ENCODE results near the gene JPT2.
"Not testable (repeated sequence)": the region's sequence is repeated elsewhere in the genome, so short reads cannot be mapped to it uniquely, and the experiment has no call there.

The JPT2 gene

DNA sequence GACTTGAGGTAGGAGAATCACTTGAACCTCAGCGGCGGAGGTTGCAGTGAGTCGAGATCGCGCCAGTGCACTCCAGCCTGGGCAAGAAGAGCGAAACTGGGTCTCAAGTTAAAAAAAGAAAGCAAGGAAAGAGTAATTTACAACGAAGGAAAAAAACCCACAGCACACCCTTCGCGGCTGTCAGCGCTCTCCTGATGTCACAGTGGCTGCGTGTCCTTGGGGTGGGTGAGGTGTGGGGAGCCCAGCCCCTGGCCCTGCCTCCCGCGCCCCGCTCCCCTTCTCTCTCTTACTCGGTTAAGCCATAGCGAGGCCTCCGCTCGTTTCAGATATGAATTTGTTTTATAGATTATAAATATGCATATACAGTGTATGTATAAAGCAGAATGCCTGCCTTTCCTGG is 740 bp upstream of the JPT2 start:
- DNase-seq, result no peak

DNA sequence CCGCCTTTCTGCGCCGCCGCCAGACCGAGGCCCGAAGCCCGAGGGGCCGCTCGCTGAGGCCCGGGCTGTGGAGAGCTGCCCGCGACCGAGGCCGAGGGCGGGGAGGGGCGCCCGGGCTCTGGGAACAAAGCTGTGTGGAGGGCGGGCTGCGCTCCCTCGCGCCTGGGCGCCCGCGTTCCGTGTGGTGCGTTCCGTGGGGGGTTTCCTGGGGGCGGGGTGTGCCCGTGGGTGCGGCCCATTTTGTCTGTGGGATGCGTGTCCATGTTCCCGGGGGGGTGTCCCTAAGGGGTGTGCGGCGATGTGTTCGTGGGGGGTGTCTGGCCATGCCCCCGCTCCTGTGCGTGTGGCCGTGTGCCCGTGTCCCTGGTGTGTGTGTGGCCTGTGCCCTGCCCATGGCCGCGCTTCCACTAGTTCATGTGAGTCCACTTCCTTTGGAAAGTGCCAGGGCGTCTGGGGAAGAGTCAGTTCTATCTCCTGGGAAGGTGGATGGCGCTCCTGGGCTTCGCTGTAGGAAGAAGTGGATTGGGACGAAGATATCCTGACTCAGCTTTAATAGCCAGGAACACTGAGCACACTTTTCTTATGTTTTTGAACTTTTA is 520 bp downstream of the JPT2 start:
- no peak for DNase-seq

DNA sequence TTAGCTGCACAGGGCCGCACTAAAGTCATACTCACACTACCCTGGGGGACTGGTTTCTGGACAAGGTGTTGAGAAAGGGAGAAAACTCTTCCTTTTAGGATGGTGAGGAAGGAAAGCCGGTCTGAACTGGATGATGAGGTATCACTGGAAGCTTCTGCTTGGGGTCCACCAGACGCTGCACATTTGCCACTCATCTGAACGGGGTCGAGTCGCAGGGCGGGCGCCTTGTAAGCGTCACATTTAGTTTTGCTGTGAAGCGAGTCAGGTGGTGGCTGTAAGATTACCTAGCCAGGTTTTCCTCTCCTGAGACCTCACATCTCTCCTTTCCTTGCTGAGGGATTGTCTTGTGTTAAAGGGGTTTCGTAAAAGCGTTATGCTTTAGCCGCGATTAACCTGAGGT is 2.3 kb downstream of the JPT2 start:
- DNase-seq, result no peak

DNA sequence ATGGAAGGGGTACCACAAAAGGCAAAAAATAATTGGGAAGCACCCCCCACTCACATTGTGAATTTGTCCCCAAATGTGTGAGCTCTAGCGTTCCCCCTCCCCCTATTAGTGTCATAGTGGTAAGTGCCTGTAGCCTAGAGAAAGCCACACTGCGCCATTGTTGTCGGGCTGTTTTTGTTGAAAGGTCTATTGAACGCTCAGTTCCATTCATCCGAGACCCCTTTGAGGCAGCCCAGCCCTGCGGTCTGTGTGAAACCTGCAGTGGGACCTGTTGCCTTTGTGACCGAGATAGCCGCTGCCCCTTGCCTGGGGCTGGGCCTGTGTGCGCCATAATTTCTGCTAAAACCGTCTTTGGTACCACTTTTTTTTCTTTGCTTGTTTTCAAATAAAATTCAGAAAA is 3.0 kb downstream of the JPT2 start:
- DNase-seq, result no peak

DNA sequence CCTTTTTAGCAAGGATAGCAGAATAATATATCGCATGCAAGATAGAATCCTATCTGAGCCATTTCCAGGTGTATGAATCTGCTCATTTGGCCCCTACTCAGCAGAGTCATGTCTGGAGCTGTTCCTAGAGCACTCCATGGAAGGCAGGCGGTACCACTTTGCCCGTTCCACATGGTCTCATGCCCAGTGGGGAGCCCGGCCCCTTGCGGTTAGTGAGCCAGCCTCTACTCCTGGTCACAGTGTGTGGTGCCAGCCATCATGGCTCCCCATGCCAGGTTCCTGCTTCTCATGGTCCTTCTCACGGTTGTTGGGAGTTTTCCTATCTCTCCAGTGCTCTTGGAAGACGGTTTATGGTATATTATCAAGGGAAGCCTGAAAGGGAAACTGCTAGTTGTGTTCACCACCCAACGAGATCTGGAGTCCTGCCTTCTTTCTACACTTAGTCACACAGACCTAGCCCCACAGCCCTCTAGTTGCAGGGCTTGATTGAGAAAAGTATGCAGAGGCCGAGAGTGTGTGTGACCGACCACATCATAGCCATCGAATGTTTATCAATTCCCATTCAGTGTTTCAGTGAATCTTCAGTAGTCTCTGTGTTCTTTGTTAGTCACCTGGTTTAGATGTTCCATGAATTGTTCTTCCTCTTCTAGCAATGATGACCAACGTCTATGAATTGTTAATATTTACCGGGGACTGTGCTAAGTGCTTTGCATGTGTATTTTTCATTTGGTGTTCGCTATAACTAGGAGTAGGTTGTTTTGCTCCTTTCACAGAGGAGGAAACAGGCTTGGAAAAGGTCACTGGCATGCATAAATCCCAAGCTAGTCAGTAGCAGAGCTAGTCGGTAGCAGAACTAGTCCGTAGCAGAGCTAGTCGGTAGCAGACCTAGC is 9.6 kb downstream of the JPT2 start:
- no peak for DNase-seq

DNA sequence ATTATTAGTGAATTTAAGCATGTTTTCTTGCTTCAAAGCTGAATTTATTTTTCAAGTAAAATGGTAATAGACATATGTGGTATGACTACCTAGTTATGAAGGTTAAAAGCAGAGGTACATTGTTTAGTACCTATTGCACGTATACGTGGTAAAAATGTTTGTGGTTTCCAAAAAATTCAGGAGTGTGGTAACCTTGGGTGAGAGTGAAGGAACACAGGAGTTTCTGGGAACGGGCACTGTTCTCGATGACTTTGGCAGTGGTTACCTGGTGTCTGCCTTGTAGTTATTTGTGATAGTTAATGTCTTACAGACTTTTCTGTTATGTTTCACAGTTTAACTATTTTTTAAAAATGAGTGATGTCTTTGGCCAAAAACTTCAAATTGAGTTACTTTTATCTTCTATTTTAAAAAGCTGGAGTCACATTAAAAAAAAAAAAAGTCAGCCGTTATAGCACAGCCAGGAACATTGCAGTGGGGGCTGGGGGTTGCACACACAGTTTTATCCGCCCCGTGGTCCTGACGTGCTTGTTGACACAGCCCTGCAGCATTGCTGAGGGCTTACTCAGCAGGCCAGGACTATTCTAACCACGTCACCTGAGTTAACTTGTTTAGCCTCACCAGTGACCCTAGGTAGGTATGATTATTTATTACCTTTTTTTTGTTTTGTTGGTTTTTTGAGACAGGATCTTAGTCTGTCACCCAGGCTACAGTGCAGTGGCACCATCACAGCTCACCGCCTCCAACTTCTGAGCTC is 10.9 kb downstream of the JPT2 start:
- DNase-seq, result no peak

DNA sequence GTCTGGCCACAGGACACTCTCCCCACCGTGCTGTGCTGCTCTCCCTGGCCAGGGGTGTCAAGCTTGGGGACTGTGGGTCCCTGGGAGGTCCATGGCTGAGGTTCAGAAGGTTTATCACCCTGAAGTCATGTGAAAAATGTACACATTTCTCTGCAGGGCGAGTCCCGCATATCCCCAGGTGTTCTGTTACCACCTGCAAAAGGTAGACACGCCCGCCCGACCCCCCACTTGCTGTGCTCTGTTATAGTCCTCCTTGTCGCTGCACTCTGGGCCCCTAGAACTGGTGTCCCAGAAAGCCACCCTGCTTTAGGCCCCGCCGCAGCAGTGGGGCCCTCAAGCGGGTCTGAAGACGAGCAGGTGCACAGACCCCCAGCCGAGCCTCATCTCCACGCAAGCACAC is 11.8 kb downstream of the JPT2 start:
- no peak for DNase-seq

DNA sequence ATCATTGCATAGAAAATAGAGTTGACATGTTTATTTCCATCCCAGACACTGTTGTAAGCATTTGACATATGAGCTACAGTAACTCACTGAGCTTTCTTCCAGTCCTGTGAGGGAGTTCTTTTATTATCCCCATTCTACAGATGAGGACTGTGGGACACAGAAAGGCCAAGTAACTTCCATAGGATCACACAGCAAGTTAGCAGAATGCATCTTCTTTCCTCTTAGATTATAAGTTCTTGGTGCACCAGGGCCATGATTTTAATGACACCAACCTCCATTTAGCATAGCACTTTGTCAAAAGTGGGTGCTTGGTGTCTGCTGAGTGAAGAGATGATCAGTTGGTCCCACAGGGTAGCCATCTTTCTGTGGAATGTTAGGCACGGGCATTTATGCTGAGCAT is 12.7 kb downstream of the JPT2 start:
- DNase-seq, result no peak

DNA sequence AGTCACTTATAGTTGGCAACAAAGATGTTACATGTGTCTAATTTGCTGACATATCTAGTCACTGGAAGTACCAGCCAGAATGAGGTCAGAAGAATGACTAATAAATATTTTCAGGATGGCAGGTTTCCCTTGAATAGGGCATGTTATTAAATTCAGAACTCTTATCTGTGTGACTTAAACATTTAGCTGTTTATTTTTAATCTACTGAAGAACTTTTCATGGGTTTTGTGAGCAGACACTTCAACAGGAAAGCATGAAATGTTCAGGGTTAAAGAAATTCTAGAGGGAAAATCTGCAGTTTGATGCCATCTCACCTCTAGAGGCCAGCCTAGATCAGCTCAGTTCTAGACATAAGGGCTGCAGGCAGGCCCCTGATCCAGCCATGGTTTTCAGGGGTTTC is 13.2 kb downstream of the JPT2 start:
- no peak for DNase-seq

DNA sequence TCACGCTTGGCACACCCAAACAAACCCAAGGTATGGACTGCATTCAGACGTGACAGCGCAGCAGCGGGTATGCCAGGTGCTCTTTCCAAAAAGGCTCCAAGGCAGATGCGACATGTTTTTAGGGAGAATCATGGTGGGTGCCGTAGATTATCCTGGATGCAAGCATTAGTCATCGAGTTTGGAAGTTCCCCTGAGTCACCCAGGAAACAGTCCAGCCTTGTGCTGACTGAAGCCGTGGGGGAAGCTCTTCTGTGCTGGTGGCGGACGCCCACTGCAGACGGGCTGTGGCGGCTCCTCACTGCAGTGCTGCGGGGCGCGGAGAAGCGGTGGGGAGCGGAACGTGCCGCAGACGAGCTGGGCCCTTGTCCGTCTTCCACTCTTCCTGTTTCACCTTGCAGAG is 13.9 kb downstream of the JPT2 start:
- DNase-seq, result no peak

DNA sequence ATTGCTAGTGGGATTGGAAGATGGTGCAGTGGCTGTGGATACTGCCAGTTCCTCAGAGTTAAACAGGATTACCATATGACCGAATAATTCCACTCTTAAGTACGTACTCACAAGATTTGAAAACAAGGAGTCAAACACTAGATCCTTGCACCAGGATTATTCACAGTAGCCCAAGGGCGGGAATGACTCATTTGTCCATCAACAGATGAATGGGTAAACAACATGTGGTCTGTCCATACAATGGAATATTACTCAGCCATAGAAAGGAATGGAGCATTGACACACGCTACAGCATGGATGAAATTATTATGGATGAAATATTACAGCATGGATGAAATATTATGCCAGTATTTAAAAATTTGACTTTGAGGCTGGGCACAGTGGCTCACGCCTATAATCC is 18.8 kb downstream of the JPT2 start:
- DNase-seq, result no peak

DNA sequence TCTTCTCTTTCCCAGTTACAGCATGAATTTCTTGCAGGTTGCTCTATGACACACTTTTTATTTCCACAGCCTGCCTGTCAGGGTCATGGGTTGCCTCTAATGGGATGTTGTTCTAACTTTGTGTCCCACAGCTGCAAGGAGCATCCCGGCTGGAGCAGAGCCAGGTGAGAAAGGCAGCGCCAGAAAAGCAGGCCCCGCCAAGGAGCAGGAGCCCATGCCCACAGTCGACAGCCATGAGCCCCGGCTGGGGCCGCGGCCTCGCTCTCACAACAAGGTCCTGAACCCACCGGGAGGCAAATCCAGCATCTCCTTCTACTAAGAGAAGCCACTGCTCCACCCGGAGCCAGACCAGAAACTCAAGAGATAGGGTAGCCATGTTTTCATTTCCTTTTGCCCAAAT is 20.6 kb downstream of the JPT2 start:
- DNase-seq, result no peak

DNA sequence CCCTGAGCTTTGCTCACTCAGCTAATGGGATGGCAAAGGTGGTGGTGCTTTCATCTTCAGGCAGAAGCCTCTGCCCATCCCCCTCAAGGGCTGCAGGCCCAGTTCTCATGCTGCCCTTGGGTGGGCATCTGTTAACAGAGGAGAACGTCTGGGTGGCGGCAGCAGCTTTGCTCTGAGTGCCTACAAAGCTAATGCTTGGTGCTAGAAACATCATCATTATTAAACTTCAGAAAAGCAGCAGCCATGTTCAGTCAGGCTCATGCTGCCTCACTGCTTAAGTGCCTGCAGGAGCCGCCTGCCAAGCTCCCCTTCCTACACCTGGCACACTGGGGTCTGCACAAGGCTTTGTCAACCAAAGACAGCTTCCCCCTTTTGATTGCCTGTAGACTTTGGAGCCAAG is 22.2 kb downstream of the JPT2 start:
- DNase-seq, result no peak

DNA sequence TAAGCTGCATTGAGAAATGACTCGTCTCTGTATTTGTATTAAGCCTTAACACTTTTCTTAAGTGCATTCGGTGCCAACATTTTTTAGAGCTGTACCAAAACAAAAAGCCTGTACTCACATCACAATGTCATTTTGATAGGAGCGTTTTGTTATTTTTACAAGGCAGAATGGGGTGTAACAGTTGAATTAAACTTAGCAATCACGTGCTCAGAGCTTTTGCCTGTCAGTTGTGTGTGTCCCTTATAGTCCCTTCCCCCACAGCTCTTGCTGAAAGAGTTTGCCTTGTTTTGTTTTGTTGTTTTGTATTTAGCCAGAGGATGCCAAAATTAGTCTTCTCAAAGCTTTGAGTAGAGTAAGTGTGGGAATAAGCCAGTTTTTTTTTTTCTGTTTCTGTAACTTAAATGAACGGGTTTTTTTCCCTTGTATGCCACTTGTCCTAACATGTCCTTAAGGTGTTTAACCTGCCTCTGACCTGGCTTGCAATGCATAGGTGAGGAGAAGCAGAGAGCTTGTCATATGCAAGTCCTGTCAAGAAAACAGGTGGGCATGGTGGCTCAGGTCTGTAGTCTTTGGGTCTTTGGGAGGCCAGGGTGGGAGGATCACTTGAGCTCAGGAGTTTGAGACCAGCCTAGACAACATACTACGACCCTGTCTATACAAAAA is 23.3 kb downstream of the JPT2 start:
- no peak for DNase-seq

DNA sequence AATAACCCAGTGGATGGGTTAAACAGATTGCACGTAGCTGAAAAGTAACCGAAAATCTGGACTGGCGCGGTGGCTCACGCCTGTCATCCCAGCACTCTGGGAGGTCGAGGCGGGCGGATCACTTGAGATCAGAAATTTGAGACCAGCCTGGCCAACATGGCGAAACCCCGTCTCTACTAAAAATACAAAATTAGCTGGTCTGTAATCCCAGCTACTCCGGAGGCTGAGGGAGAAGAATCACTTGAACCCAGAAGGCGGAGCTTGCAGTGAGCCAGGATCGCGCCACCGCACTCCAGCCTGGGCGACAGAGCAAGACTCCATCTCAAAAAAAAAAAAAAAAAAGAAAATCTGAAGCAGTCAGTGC is 27.2 kb downstream of the JPT2 start:
- DNase-seq, result not testable (repeated sequence)

DNA sequence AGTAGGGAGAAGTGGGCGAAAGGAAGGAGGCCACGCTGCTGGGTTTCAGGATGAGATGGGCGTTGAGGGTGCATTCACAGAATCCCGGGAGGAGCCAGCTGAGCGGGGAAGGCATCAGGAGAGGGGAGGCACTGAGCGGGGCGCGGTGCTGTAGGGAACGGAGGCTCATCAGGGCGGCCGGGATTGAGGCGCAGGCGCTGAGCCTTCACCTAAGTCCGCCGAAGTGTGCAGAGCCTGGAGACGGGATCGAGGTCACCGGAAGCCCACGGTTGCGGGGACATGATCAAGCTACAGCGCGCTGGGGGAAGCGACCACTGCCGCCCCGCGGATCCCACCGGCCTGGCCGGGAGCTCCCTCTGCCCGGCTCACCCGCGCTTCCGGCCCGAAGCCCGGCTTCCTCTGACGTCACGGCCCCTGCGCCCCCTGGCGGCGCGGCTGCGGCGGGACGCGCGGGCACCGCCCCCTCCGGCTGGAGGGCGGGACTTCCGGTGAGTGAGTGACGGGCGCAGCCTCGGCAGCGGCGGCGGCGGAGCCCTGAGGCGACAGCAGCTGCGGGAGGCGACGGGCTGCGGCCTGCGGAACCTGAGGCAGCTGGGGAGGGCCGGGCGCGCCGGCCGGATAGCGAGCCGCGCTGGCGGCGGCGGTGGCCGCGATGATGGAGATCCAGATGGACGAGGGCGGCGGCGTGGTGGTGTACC is 27.8 kb downstream of the JPT2 start, which contains the start of gene MAPK8IP3:
Gene MAPK8IP3, plus strand, starts transcription at position 508 of the 698 bp plus-strand sequence. Its CDS starts 145 bp downstream, at position 653.
- DNase-seq, result peak; percentile 37

DNA sequence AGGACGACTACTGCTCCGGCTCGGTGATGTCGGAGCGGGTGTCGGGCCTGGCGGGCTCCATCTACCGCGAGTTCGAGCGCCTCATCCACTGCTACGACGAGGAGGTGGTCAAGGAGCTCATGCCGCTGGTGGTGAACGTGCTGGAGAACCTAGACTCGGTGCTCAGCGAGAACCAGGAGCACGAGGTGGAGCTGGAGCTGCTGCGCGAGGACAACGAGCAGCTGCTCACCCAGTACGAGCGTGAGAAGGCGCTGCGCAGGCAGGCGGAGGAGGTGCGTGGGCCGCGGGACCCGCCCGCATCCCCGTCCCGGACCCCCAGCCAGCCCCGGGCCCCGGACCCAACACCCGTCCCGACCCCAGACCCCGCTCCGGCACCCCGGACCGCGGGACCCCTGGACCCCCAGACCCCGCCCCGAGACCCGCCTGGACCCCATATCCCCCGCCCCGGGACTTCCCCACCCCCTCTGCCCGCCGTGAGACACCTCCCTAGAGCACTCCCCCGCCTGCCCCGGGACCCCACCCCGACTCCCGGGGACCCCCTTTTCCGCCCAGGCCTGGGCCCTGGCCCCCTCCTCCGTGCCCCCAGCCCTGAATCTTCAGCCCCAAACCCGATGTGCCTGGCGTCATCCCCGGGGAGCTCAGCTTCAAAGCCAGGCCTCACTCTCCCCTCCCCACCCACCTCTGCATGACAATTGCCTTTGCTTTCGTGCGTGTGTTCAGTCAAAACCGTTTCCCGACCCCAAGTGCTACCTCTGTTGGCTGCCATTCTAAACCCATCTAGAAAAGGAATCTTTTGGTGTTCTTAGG is 28.5 kb downstream of the JPT2 start:
- no peak for DNase-seq

DNA sequence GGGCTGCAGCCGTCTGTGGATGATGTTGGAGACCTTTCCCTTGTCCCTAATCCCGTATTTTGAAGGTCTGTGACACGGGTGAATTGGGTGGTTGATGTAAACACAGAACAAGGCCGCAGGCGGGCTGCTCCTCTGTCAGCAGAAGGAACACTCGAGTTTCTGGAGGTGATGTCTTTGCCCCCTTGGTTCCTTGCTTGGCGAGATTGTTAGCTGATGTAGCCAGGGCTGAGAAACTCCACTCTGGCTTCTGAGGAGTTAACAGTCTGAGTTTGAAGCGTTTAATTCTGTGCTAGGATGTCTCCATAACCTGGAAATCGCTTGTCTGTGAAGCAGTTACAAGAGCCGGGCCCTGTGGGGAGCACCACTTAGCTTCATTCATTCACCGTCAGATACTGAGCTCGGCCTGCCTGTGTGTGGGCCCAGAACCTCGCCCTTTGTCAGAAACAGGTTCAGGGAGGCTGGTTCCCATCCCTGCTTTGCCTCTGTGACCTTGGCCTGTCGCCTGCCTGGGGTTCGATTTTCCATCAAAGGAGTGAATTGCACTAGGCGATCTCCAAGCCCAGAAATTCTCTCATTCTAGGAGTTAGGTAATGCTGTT is 29.2 kb downstream of the JPT2 start:
- DNase-seq, result no peak

DNA sequence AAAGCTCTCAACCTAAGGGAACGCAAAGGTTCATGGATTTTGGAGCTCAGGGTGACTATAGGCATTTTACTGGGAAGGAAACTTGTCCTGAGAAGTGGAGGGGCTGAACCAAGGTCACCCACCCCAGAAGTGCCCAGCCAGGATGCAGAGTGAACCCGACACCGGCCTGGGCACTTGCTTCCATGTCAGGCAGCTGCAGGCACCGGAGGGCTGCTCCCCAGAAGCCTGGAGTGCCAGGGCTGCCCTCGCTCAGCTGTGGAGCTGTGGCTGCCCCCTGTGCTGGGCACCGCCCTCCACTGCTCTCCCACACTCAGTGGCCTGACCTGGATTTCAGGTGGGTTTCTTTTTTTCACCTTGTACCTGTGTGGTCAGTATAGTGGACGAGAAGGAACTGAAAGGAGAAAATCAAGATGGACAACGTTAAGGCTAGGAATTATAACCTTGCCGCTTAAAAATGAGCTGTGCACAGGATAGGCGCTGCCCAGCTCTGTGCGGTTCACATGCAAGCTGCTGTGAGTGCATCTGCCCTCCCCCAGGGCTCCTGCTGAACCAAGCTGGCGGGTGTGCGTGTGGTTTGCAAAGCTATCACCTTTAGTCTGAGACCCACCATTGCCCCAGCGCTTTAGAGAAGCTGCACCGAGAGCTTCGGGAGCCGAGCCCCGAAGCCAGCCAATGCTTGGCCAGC is 30.1 kb downstream of the JPT2 start:
- DNase-seq, result no peak

DNA sequence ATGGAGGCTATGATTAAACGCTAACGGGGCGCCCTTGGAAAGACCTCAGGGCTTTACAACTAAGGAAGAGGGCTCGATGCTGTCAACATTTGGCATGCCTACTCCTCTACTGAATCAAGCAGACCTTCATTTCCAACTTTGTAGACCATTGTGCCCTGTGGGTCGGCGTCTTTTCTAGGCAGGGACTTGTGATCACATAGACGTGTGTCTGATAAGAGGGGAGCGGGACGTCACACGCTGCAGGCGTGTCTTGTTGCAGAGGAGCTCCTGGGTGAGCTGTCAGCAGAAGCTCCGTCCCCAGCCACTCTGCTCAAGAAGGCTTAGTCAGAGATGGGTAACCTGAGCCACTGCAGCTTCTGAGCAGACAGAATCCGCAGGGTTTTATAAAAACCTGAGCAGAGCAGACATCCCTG is 30.7 kb downstream of the JPT2 start:
- no peak for DNase-seq

DNA sequence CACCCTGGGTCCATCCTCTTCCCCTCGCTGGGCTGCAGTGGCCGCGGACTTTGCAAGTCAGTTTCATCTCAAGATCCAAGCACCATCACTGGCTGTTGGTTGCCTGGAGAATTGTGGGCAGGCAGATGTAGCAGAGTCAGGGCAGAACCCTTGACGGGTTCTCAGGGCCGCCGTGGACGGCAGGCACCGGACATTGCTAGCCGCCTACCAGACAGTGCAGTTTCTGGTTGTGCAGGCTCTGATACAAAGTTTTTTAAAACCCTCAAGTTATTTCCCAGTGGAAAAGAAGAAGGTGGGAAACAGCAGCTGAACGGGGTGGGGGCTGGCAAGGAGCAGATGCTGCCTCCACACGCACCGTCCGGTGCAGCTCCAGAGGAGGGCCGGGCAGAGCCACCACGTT is 31.3 kb downstream of the JPT2 start:
- DNase-seq, result no peak
